GM19025 (cell line): ENCODE data around the gene AGAP3.

Experiments
- ATAC-seq: cut with Tn5 transposase; IDR thresholded peaks from one replicate; pipeline ENCODE4 v1.9.1; 2021; ENCODE audit warnings: mild to moderate bottlenecking, low read depth, moderate library complexity; ENCODE audit not compliant: unreplicated experiment

AGAP3 gene

GRCh38 chr7:151071032-151071866 is 15.0 kb upstream of the AGAP3 start:
- ATAC-seq: no peak

DNA sequence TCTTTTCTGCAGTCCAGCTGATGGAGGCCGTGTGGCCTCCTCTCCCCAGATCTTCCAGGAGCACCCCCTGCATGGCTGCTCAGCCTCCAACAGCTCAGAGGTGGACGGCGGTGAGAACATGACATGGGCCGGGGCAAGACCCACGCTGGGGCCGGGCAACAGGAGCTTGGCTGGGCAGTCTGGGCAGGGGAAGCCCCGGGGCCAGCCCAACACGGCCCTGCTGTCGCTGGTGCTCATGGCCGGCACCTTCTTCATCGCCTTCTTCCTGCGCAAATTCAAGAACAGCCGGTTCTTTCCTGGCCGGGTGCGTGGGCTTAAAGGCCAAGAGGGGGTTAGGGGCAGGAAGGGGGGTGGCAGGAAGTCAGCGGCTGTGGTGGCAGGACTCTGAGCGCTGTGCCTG is 12.3 kb upstream of the AGAP3 start:
- ATAC-seq: no peak

GRCh38 chr7:151074817-151075661 is 11.2 kb upstream of the AGAP3 start:
- ATAC-seq: no peak

DNA sequence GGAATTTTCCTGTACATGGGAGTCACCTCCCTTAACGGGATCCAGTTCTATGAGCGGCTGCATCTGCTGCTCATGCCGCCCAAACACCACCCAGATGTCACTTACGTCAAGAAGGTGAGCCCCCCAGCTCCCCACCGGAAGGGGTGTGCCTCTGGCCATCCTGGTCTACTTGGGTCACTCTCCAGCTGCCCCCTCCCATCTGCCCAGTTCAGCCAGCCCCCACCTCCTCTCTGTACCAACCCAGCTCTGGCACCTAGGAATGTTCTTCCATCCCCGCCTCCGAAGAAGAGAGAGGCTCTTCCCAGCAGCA is 10.7 kb upstream of the AGAP3 start:
- ATAC-seq: no peak

- no peak for ATAC-seq
Observed at GRCh38 chr7:151075978-151076426, 10.3 kb upstream of the AGAP3 start.

DNA sequence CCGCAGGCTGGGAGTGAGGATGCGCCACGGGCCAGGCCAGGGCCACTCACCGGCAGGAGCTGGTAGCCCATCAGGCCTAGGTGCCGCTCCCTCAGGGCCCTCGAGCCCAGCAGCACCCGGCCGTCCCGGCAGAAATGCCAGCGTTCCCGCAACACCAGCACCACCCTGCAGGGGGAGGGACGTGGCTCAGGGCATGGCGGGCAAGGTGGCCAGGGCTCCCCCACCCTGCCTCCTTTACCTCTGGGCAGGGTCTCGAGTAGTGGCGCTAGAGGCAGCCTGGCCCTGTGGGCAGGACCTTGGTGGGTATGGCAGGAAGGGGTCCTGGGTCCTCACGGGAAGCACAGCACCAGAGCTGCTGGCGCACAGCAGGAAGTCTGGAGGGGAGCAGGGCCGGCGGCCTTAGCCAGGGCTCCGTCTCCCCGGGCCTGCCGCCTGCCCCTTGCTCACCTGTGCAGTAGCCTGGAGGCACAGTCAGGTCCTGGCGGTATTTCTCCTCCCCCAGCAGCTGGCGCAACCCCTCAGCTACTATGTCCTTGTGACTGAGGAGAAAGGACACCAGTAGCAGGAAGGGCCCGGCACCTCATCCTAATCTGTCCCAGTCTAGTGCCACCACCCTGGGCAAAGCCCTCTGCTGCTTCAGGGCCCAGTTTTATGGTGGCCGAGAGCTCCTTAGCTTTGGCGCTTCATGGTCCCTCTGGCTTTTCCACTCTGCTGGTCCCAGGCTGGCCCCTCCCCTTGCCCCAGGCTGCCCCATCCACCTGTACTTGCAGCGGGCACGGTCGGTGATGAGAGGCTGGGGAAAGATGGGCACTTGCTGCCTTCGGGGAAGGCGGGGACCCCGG is 9.2 kb upstream of the AGAP3 start:
- ATAC-seq: no peak

GRCh38 chr7:151077705-151078232 is 8.5 kb upstream of the AGAP3 start:
- no peak for ATAC-seq

DNA sequence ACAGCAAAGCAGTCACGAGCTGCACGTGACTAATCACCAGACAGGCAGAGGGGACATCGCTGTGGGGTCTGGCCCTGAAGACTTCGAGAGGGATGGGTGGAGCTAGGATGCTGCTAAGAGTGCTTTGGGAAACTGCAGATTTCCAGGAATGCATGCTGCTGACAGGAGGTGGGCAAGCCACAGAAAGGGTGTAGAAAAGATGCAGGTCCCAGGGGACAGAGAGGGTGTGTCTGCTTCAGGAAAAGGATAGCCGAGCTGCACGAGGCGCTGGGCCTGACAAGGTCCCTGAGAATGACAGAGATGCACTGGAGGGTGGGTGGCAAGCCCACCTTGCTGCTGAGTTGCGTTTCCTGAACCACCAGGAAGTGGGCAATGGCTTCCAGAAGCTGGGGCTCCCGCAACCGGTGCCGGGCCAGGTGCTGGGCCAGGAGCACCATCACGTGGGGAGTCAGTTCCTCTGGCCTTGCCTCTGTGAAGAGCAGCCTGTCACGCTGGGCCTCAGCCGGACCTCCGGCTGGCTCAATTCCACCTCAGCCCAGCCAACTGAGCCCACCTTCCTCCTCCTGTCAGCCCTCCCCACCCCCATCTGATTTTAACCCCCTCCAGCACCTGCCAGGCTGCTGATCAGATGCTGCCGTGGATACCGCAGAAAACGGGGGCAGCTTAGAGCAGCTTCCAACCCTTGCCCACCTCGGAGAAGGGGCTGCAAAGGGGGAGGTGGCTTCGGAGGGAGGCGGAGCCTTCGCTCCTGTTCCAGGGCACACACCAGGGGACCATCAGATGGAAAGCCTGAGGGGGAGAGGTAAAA is 7.8 kb upstream of the AGAP3 start:
- no peak for ATAC-seq

GRCh38 chr7:151079199-151079910 is 6.9 kb upstream of the AGAP3 start:
- ATAC-seq: no peak

GRCh38 chr7:151080067-151080521 is 6.2 kb upstream of the AGAP3 start:
- ATAC-seq: peak; percentile 2

DNA sequence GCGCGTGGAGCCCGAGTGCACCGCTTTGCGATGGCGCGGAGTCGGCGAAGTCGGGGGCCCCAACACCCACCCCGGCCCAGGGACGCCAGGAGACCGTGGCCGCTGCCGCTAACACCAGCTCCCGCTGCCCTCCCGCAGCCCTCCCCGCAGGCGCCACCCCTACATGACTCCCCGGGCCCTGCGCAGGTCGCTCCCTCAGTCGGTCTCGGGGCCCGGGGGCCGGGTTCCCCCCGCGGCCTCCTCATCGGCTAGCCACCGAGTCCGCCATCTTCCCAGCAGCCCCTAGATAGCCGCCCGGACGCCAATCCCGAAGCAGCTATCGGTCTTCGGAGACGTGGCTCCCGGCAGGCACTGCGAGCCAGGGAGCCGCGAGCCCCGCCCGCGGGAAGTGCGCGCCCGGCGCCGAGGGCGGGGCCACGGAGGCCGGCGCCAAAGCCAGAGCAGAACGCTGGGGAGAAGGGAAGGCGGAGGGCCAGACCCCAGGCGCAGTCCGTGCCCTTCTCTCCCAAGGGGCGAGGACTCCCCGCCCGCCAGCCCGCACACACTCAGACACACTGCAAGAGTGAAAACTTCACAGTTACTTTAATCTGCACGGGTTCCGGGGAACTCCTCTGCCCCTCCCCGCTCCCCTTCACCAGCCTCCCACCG is 5.6 kb upstream of the AGAP3 start, which contains the start of gene FASTK:
Gene FASTK (minus strand): TSS at position 288 of the 648 bp plus-strand sequence. CDS start 43 bp downstream, at position 245.
- peak; percentile 79 for ATAC-seq

DNA sequence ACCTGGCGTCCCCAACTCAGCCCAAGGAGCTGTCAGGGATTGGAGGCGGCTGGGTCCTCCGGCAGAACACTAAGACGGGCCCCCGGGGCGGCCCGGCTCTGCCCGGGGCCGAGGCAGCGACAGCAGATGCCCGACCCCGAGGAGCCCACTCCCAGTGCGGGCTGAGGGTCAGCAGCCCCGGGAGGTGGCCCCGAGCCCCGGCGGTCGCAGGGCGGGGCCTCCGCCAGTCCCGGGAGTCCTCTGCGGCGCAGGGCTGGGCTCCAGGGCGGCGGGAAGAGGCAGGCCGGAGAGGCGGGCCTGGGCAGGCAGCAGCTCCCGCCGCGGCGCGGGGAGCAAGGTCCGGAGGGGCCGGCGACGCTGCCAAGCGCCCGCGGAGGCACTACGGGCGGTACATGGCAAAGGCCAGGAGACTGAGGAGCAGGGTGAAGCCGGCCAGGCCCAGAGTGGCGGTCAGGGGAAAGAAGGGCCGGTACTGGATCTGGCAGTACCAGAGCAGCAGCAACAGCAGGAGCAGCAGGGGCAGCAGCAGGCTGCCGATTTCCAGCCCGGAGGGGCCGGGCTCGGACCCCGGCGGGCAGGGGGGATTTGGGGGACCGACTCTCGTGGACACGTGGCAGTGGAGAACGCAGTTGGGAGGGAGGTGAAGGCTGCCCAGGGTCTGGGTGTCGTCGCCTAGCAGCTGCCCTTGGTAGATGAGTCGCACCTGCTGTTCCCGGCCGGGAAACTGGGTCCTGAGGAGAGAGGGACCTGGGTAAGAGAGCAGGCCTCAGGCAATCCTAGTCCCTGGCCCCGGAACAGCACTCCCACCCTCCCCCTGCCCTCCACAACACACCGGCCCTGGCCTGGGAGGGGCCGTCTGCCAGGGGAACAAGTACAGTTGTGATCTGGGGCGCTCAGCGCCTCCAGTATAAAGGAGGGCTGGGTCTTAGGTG is 4.8 kb upstream of the AGAP3 start:
- ATAC-seq: no peak

- no peak for ATAC-seq
Observed at GRCh38 chr7:151082141-151083070, 3.9 kb upstream of the AGAP3 start.

DNA sequence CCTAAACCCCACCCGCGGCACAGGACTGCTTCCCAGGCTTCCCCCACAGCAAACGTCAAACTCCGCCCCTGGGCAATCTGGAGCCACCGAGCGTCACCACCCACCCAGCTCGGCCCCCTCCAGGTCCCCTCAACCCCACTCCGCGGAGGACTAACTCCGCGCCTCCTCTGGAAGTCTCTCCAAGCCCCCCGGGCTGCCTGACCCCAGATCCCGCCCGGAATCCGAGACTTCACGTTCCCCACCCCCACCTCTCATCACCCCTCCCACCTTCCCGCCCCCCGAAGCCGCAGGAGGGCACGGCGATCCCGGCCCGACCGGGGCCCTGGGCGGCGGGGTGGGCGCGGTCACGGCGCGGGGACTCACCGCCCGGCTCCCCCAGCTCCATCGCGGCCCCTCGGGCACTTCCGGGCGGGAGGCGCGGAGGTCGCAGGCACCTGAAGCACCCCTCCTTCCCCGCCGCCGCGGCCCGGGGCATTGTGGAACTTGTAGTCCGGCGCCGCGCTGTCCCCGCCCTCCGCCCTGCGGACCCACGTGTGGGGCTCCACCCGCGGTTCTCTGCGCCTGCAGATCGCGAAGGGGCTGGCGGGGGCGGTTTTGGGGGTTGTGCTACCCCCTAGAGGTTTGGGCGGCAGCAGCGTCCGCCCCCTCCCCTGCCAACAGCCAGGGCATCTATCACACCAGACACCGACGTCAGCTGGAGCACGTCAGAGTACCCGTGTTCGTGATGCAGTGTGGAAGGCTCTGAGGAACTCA is 3.0 kb upstream of the AGAP3 start, which contains the start of gene TMUB1:
Gene TMUB1 (minus strand): TSS at position 423 of the 753 bp plus-strand sequence. CDS start 930 bp downstream, outside the sequence.
- ATAC-seq: peak; percentile 41

- ATAC-seq: no peak
Observed at GRCh38 chr7:151083824-151084160, 2.5 kb upstream of the AGAP3 start.

- no peak for ATAC-seq
Observed at GRCh38 chr7:151085329-151085690, 965 bp upstream of the AGAP3 start.
